Measurements from ENCODE around the gene RUNX3.

The RUNX3 gene

GRCh38 chr1:24865587-24865986 lies 64.5 kb downstream of the RUNX3 start:
- Mint-ChIP-seq H3K9me3 (no peaks in the 10 kb centered on the region), H3K4me3 (no peak overlapping the region), H3K27me3 (ENCODE audit: low read depth) (peaks cover 73% of the 10 kb centered on the region), H3K36me3 (ENCODE audit: low read depth) (no peaks in the 10 kb centered on the region), H3K4me1 (peaks cover 21% of the 10 kb centered on the region), H3K27ac (no peak overlapping the region)
- no peak for TF ChIP-seq CTCF (IDR thresholded peaks at IDR 0.05; ENCODE audit: unreplicated experiment in 3 of 3)

GRCh38 chr1:24865168-24865567 lies 64.9 kb downstream of the RUNX3 start:
- Mint-ChIP-seq H3K27ac (no peak overlapping the region), H3K4me1 (peaks cover 21% of the 10 kb centered on the region), H3K27me3 (ENCODE audit: low read depth) (peaks cover 73% of the 10 kb centered on the region), H3K36me3 (ENCODE audit: low read depth) (no peaks in the 10 kb centered on the region), H3K9me3 (no peaks in the 10 kb centered on the region), H3K4me3 (no peak overlapping the region)
- TF ChIP-seq CTCF (IDR thresholded peaks at IDR 0.05; ENCODE audit: unreplicated experiment in 3 of 3) = no peak

GRCh38 chr1:24864370-24864777 lies 65.7 kb downstream of the RUNX3 start:
- TF ChIP-seq CTCF (IDR thresholded peaks at IDR 0.05; ENCODE audit: unreplicated experiment in 3 of 3) = no peak
- Mint-ChIP-seq H3K36me3 (ENCODE audit: low read depth) (no peaks in the 10 kb centered on the region), H3K4me3 (peak overlapping the region; percentile 6 to 38 (median 9)), H3K9me3 (no peaks in the 10 kb centered on the region), H3K4me1 (peaks cover 21% of the 10 kb centered on the region), H3K27ac (peak overlapping the region; percentile 63 to 86 (median 85)), H3K27me3 (ENCODE audit: low read depth) (peaks cover 74% of the 10 kb centered on the region)

- Mint-ChIP-seq H3K4me1 (peaks cover 21% of the 10 kb centered on the region), H3K27me3 (ENCODE audit: low read depth) (peaks cover 72% of the 10 kb centered on the region), H3K27ac (peak overlapping the region in 2 of 3 experiments; percentile 41 to 91), H3K4me3 (no peak overlapping the region), H3K36me3 (ENCODE audit: low read depth) (no peaks in the 10 kb centered on the region), H3K9me3 (no peaks in the 10 kb centered on the region)
- no peak for TF ChIP-seq CTCF (IDR thresholded peaks at IDR 0.05; ENCODE audit: unreplicated experiment in 3 of 3)
Observed at GRCh38 chr1:24862775-24863483, 67.1 kb downstream of the RUNX3 start.

GRCh38 chr1:24861821-24862727 lies 68.0 kb downstream of the RUNX3 start:
- peak overlapping the region in 2 of 3 experiments; percentile 46 to 91 for H3K27ac Mint-ChIP-seq
- H3K36me3 Mint-ChIP-seq (ENCODE audit: low read depth) = no peaks in the 10 kb centered on the region
- peaks cover 63% of the 10 kb centered on the region for H3K27me3 Mint-ChIP-seq (ENCODE audit: low read depth)
- peak; percentile 11 to 15 (median 12) for TF ChIP-seq CTCF (IDR thresholded peaks at IDR 0.05; ENCODE audit: unreplicated experiment in 3 of 3)
- no peaks in the 10 kb centered on the region for H3K9me3 Mint-ChIP-seq
- peaks cover 21% of the 10 kb centered on the region for H3K4me1 Mint-ChIP-seq
- peak overlapping the region in 2 of 3 experiments; percentile 1 to 8 for H3K4me3 Mint-ChIP-seq
